Activated naive CD8-positive, alpha-beta T cell treated with anti-CD3 and anti-CD28 coated beads, Interleukin-2, amount 50 U/mL, for 24 hours (primary cell): Measurements from ENCODE around the gene SERPINA3.
"Not testable (repeated sequence)": the region's sequence is repeated elsewhere in the genome, so short reads cannot be mapped to it uniquely, and the experiment has no call there.

Source experiments
- ATAC-seq: fragments of 150-1000 bp; cut with Tn5 transposase; one replicate; pipeline ENCODE4 v1.10.0; 2021
- DNase-seq: peaks from one replicate; pipeline ENCODE4 v3.0.0; 2021
- H3K27ac Mint-ChIP-seq: one replicate; pipeline ENCODE4 v1.8.0; 2021; ENCODE audit warnings: mild to moderate bottlenecking, mixed read lengths
- H3K27me3 Mint-ChIP-seq: one replicate; pipeline ENCODE4 v1.8.0; 2021; ENCODE audit warnings: mixed read lengths
- H3K36me3 Mint-ChIP-seq: one replicate; pipeline ENCODE4 v1.8.0; 2021; ENCODE audit warnings: low read depth, mixed read lengths
- H3K4me1 Mint-ChIP-seq: one replicate; pipeline ENCODE4 v1.8.0; 2021; ENCODE audit warnings: mixed read lengths
- H3K4me3 Mint-ChIP-seq: one replicate; pipeline ENCODE4 v1.8.0; 2021; ENCODE audit warnings: mild to moderate bottlenecking, moderate library complexity, mixed read lengths
- H3K9me3 Mint-ChIP-seq: one replicate; pipeline ENCODE4 v1.8.0; 2021; ENCODE audit warnings: mixed read lengths

Gene SERPINA3

DNA sequence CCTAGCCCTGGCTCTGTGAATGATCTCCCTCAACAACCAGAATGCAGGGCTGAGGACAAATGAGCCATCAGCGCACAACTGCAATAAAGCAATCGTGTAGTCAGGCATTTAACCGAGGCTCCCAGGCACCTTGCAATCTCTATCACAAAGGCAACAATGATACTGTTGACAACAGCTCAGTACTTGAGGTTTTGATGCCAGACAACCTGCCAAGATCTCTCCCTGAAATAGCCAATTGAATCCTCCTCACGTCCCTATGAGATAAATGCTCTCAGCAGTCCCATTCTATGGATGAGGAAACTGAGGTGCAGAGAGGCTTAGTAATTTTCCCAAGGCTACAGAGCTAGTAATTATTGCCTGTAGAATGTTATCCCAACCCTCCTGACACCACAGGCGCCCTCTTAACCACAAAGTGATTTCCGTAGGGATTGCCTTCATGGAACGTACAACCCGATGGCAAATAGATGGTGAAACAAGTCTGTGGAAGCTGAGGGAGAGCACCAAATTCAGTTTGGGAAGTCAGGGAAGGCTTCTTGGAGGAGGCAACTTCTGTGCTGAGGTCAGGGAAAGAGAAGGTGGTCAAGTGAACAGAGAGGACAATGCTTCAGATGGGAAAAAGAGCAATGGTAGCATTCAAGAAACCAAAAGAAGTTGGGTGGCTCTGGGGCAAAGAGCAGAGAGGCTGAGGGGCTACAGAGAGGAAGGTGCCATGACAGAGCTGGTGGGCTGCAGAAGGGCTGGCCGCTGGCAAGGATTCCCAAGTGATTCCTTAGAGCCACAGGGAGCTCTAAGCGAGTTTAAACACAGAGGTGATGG lies 12.6 kb downstream of the SERPINA3 start:
- Mint-ChIP-seq H3K9me3 (peaks cover 3% of the 10 kb centered on the region), H3K36me3 (no peaks in the 10 kb centered on the region), H3K4me1 (no peaks in the 10 kb centered on the region), H3K27me3 (peaks cover 10% of the 10 kb centered on the region), H3K4me3 (no peak overlapping the region), H3K27ac (no peak overlapping the region)
- ATAC-seq (no peak), DNase-seq (no peak)

DNA sequence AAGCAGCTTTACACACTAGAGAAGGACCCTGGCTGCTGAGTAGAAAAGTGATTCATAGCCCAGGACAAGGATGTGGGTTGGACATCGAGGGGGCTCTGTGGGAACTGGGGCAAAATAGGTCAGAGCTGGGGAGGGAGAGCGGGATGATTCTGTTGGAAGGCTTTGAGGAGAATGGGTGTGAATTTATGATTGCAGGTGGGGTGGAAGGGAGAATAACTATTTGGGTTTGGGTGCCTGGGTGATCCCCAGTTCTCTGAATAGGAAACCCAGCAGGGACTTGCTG lies 13.1 kb downstream of the SERPINA3 start:
- H3K27ac Mint-ChIP-seq, result no peak overlapping the region
- H3K4me3 Mint-ChIP-seq, result no peak overlapping the region
- no peaks in the 10 kb centered on the region for H3K9me3 Mint-ChIP-seq
- peaks cover 10% of the 10 kb centered on the region for H3K27me3 Mint-ChIP-seq
- ATAC-seq (no peak), DNase-seq (no peak)
- H3K4me1 Mint-ChIP-seq, result no peaks in the 10 kb centered on the region
- H3K36me3 Mint-ChIP-seq, result no peaks in the 10 kb centered on the region

DNA sequence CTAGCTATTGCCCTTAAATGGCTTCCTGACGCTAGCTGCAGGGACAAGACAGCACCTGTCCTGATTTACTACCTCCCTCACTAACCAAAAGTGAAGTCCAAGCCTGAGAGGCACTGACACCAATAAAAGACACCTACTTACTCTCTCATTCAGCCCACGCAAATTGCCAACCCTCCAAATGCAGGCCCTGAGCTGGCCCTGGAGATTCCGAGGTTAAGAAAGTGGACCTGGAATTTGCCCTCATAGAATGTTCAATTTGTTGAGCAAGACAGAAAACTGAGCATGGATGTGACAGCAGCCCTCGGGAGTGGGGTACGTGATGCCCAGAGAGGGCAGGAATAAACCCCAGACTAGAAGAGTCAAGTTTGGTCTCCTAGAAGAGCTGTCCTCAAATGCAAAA lies 16.4 kb downstream of the SERPINA3 start:
- no peaks in the 10 kb centered on the region for H3K9me3 Mint-ChIP-seq
- DNase-seq (no peak), ATAC-seq (no peak)
- H3K4me1 Mint-ChIP-seq, result no peaks in the 10 kb centered on the region
- H3K27ac Mint-ChIP-seq, result no peak overlapping the region
- H3K27me3 Mint-ChIP-seq, result peaks cover 4% of the 10 kb centered on the region
- no peaks in the 10 kb centered on the region for H3K36me3 Mint-ChIP-seq
- H3K4me3 Mint-ChIP-seq, result no peak overlapping the region

DNA sequence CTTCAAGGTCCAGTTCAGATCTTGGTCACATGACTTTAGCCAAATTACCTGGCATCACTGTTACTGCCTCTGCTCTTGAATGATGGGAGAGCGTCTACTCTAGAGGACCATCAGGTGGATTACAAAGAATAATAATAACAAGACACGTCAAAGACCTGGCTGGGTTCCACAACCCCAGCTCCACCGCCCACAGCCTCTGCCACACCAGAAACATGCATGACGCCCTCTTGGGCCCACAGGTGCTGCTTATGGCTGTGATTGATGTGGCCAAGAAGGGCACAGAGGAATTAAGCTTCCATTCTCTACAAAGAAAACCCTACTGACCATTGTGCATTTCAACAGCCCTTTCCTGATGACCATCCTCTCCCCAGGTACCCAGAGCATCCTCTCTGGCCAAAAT lies 18.2 kb downstream of the SERPINA3 start:
- ATAC-seq, result no peak
- Mint-ChIP-seq H3K27ac (no peak overlapping the region), H3K27me3 (peaks cover 6% of the 10 kb centered on the region), H3K36me3 (no peaks in the 10 kb centered on the region), H3K9me3 (no peaks in the 10 kb centered on the region), H3K4me1 (no peaks in the 10 kb centered on the region), H3K4me3 (no peak overlapping the region)
- DNase-seq, result no peak

DNA sequence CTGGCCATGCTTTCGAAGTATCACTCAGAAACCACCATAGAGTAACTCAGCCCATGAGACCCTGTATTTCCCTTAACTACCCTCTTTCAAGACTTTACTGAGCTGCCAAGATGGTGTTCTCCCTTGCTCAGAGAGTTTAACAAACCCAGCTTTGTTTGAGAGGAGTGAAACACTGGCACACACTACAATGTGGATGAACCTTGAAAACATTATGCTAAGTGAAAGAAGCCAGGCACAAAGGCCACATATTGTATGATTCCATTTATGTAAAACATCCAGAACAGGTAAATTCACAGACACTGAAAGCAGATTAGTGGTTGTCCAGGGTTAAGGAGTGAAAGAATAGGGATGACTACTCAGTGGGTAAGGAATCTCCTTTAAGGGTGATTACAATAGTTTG lies 18.9 kb downstream of the SERPINA3 start:
- no peaks in the 10 kb centered on the region for H3K36me3 Mint-ChIP-seq
- no peak for ATAC-seq

DNA sequence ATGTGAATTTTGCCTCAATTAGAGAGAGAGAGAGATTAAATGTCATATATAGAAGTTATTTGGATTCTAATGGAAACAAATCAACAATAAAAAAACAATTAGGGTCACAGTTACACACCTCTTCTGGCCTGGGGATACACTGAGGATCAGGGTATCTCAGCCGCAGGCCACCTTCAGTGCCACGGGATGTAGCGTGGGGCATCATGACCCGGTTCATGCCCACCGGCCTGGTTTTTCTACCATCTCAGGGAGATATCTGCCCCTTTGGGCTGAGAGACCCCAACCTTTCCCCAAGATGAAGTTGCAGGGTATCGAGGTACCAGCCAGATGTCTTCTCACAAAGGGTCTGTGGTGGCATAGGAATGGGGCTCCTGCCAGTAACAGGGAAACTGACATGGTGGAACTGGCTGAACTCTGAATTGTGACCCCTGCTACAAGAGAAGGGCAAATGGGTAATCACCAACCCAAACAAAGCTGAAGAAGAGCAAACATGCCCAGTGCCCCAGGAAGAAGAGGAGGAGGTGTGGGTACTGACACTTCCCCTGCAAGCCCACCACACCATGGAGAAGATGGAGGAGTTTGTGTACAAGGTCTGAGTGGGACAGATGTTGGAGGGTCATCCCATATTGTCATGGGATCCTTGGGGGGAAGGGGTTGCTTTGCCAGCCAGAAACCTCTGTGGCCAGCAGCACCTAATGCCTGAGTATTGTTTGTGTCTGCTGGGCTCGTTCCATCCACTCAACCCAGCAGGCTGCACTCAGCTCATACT lies 19.5 kb downstream of the SERPINA3 start:
- H3K27ac Mint-ChIP-seq, result no peak overlapping the region
- H3K27me3 Mint-ChIP-seq, result peaks cover 6% of the 10 kb centered on the region
- no peaks in the 10 kb centered on the region for H3K4me1 Mint-ChIP-seq
- ATAC-seq (no peak), DNase-seq (no peak)
- no peak overlapping the region for H3K4me3 Mint-ChIP-seq
- no peaks in the 10 kb centered on the region for H3K36me3 Mint-ChIP-seq
- H3K9me3 Mint-ChIP-seq, result no peaks in the 10 kb centered on the region

More for the DNA sequence above, 18.9 kb downstream of the SERPINA3 start:
- Mint-ChIP-seq H3K9me3 (no peaks in the 10 kb centered on the region), H3K4me3 (no peak overlapping the region), H3K4me1 (no peaks in the 10 kb centered on the region), H3K27ac (no peak overlapping the region), H3K27me3 (peaks cover 6% of the 10 kb centered on the region)
- DNase-seq, result no peak

DNA sequence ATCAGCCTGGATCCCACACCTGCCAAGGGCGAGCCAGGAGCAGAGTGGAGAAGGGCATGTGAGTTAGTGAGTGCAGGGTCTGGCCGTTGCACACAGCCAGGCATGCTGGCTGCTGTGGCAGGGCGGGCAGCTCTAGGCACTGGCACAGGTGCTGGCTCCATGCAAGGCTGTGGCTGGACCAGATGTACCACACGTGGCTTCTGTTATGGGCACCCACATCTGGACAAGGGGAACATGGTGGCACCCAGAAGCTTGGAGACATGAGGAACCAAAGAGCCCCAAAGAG lies 20.1 kb downstream of the SERPINA3 start:
- no peak for ATAC-seq
- Mint-ChIP-seq H3K4me1 (no peaks in the 10 kb centered on the region), H3K36me3 (no peaks in the 10 kb centered on the region), H3K9me3 (no peaks in the 10 kb centered on the region), H3K27me3 (peaks cover 6% of the 10 kb centered on the region), H3K27ac (no peak overlapping the region), H3K4me3 (no peak overlapping the region)
- no peak for DNase-seq

DNA sequence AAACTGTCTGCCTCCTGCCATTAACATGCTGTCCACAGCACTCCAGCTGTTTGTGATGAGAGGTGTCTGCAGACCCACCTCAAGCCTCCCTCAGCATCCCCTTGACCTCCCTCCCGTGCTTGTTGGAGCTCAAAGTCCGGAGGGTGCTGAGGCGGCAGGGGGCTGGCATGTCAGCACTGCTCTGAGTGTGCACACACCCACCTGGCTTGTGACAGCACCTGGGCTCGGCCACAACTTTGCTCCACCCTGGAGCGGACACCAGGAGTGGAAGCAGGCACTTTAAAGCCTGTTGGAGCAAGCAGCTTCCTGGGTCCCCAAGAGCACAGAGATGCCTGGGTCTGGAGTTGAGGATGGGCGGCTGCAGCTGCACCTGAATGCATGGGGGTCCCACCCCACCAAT lies 20.9 kb downstream of the SERPINA3 start:
- Mint-ChIP-seq H3K27me3 (peaks cover 5% of the 10 kb centered on the region), H3K4me3 (no peak overlapping the region), H3K4me1 (no peaks in the 10 kb centered on the region), H3K9me3 (no peaks in the 10 kb centered on the region), H3K36me3 (no peaks in the 10 kb centered on the region), H3K27ac (no peak overlapping the region)
- ATAC-seq, result no peak
- no peak for DNase-seq

DNA sequence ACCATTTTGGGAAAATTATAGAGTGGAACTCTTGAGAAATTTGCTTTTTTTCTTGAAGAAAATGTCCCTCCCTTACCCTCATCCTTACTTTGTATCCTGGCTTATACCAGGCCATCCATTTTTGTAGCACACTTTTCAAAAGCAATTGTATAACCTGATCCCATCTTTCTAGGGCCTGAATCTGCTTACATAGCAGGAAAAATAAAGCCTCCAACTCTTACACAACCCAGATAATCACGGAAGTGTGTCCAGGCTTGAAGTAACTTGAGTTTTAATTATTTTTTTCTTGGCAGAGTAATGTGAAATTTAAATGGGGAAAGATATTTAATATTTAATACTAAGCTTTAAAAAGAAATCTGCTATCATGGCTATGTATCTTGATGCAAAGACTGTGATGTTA lies 23.0 kb downstream of the SERPINA3 start:
- Mint-ChIP-seq H3K4me3 (no peak overlapping the region), H3K36me3 (no peaks in the 10 kb centered on the region), H3K9me3 (no peaks in the 10 kb centered on the region), H3K27me3 (peaks cover 3% of the 10 kb centered on the region), H3K4me1 (no peaks in the 10 kb centered on the region), H3K27ac (no peak overlapping the region)
- no peak for DNase-seq
- no peak for ATAC-seq

DNA sequence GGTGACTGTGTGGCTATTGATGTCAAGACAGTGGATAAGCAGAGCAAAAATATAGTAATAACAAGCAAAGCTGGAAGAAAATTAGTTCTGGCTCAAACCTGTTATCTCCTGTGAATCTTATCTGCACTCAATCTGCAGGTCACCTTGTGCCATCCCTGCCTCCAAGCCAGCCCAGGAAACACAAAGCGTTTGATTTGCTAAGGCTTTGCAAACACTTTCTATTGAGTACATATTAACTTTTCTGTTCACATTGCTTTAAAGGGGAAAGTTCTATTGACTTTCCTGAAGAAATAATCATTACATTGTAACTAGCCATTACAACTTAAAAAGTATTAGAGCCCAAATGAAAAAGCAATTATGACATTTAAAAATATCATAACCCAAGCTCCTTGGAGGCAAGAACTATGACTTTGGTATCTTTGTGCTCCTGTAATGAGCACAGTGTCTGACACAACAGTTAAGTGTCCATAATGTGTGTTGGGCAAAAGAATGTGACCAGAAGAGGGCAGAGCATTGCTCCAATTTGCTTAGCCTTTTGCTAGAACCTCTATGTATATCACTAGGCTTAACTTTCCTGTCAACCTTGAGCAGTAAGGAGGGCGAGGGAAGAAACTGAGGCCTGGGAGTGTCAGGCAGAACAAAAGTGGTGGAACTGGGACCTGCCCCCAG lies 24.7 kb downstream of the SERPINA3 start:
- Mint-ChIP-seq H3K27ac (no peak overlapping the region), H3K36me3 (no peaks in the 10 kb centered on the region), H3K4me1 (no peaks in the 10 kb centered on the region), H3K4me3 (no peak overlapping the region), H3K9me3 (no peaks in the 10 kb centered on the region), H3K27me3 (peaks cover 3% of the 10 kb centered on the region)
- ATAC-seq (no peak), DNase-seq (no peak)

DNA sequence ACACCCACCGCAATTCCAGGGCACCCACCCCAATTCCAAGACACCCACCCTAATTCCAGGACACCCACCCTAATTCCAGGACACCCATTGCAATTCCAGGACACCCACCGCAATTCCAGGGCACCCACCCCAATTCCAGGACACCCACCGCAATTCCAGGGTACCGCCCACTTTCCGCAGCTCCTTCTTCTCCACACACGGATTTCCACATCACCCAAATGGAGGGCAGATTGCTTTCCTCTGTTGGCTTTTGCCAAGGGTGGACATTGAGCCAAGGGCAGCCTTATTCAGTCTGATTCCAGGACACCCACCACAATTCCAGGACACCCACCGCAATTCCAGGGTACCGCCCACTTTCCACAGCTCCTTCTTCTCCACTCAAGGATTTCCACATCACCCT lies 25.6 kb downstream of the SERPINA3 start:
- H3K4me1 Mint-ChIP-seq, ATAC-seq, DNase-seq, H3K4me3 Mint-ChIP-seq, H3K36me3 Mint-ChIP-seq, H3K9me3 Mint-ChIP-seq, H3K27me3 Mint-ChIP-seq, H3K27ac Mint-ChIP-seq: not testable (repeated sequence)

DNA sequence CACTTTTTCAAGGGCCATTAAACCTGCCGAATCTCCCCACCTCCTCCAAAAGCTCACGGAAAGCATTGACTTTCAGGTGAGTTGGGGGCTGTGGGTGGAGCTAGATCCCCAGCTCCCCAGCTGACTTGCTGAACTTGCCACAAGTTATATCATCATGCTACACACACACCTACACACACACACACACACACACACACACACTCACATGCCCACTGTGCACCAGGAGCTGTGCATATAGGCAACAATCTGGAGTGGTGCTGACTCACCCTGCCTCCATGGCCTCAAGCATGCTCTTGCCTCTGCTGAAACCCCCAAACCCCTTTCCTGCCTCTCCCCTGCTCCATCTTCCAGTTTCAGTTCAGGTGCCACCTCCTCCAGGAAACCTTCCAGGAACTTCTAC lies 26.1 kb downstream of the SERPINA3 start:
- Mint-ChIP-seq H3K27ac (no peak overlapping the region), H3K27me3 (peaks cover 3% of the 10 kb centered on the region), H3K4me3 (no peak overlapping the region), H3K4me1 (no peaks in the 10 kb centered on the region), H3K9me3 (no peaks in the 10 kb centered on the region), H3K36me3 (no peaks in the 10 kb centered on the region)
- DNase-seq, result no peak
- ATAC-seq, result no peak

DNA sequence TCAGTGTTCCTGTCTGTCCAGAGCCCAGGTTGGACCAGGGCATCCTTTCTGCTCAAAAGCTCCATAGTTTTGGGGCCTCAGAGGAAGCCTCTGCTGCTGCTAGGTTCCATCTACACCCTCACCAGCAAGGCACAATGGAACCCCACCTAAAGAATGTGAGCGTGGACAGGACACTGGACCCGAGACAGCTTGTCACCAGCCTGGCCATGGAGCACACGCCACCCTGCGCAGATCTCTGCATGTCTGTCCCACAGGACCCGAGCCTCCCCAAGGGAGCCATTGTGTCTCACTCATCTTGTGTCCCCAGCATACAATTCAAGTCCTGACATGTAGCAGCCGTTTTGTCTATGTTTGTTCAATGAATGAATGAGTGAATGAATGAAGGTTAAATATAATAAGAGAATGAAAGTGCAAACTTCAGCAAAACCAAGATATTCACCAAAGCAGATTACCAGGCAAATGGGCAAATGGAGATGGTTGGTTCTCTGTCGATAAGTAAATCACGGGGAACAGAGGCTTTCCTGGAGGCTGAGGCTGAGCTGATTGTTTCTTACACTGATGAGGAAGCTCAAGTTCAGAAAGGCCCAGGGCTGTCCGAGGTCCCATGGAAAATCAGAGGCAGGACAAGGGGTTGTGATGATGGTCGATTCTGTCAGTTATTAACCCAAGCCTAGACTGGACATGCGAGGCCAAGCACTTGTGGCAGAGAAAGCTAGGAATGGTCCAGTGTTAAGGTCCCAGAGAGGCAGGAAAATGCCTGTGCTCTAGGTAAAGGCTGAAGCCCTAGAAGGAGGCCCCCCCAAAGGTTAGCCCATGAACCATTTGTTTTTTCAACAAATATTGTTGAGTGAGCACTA lies 27.0 kb downstream of the SERPINA3 start:
- no peak for ATAC-seq
- no peak overlapping the region for H3K4me3 Mint-ChIP-seq

DNA sequence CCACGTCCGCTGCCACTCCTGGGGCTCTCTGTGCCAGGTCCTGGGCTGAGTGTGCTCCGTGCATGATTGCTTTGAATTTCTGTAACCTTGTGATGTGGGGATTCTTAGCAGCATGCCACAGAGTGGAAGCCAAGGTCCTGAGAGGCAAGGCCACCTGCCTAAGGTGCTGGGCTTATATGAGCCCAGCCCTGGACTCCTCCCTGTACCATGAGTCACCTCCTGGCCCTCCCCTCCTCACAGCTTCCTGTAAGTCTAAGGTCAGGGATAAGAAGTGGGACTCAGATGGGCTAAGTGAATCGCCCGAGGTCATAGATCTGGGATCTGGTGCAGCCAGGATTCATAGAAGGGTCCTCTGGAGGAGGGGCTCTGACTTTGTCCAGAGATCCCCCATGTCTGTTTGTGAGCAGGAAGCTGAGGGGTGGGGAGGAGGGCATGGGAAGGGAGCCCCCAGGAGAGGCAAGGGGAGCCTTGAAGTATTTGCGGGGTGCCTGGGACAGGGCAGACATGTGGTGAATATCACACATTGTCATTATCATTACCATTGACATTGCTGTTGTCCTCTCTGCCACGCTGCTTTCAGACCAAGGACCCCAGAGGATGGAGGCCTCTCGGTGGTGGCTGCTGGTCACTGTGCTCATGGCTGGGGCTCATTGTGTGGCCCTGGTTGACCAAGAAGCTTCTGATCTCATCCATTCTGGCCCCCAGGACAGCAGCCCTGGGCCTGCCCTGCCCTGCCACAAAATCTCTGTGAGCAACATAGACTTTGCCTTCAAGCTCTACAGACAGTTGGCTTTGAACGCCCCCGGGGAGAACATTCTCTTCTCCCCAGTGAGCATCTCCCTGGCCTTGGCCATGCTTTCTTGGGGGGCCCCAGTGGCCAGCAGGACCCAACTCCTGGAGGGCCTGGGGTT lies 28.8 kb downstream of the SERPINA3 start:
- Mint-ChIP-seq H3K4me1 (no peaks in the 10 kb centered on the region), H3K27ac (no peak overlapping the region), H3K27me3 (no peaks in the 10 kb centered on the region), H3K9me3 (peaks cover 5% of the 10 kb centered on the region), H3K36me3 (no peaks in the 10 kb centered on the region), H3K4me3 (no peak overlapping the region)
- no peak for DNase-seq
- ATAC-seq, result no peak

More for the DNA sequence above, 27.0 kb downstream of the SERPINA3 start:
- Mint-ChIP-seq H3K36me3 (no peaks in the 10 kb centered on the region), H3K4me1 (no peaks in the 10 kb centered on the region), H3K9me3 (no peaks in the 10 kb centered on the region), H3K27me3 (peaks cover 3% of the 10 kb centered on the region), H3K27ac (no peak overlapping the region)
- DNase-seq, result no peak
